A549 treated with DMSO at 1 μM for 4 hours (cell line): ENCODE data around the gene FBXL4. TPM values are rescaled to one million over a fixed set of nuclear protein-coding genes. Genes with fewer than 3 reads are reported as not detected.

Source experiments
- total RNA-seq: library from RNA; stranded (reverse); fragments of 200-300 nt; extraction: Qiagen RNA extraction; gene quantifications from 5 replicates; pipeline ENCODE4 v1.2.3, GENCODE V29; 2022; ENCODE audit warnings: low read depth

The FBXL4 gene
- 5.4 to 9.3 TPM (median 7.1 TPM) in 5 replicates for total RNA-seq

GRCh38 chr6:98947411-98948292 lies at the start of gene FBXL4:
Gene FBXL4 (minus strand): TSS chr6:98947946. CDS start chr6:98926988, 20,958 bp downstream.

DNA sequence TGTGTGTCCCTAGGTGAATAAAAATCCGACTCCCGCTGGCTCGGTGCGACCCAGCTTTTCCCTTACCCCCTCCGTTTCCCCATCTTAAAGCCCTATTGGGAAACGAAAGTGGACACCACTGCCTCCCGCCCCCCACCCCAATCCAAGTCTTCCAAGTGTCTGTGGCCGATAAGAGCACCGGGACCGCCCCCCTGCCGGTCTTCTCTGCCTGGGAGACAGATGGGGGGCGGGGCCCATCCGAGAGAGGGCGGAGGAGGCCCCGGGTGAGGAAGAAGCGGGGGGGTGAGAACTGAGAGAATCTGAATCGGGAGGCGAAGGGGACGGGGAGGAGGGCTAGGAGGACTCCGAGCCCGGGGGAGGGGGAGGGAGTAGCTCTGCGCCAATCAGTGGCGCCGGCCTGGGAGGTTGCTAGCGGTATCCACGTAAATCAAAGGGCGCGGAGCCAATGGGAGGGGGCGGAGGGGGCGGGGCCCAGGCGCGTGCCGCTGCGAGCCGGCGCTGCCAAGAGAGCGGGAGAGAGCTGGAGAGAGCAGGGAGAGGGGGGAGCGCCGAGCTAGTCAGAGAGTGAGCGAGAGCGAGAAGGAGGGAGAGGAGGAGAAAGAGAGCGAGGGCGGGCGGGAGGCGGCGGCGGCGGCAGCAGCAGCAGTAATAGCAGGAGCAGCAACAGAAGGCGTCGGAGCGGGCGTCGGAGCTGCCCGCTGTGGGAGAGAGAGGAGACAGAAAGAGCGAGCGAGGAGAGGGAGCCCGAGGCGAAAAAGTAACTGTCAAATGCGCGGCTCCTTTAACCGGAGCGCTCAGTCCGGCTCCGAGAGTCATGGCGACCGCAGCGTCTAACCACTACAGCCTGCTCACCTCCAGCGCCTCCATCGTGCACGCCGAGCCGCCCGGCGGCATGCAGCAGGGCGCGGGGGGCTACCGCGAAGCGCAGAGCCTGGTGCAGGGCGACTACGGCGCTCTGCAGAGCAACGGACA lies 113.4 kb downstream of the FBXL4 start, which contains the start of gene POU3F2:
POU3F2 (plus strand) TSS at position 515 of the 972 bp plus-strand sequence; CDS start at position 815, 300 bp downstream.

Other genes starting within 250 kb of the FBXL4 start
- 0.01 to 0.02 TPM in 2 of 5 replicates, not detected in the others for gene POU3F2, start 113.4 kb downstream of the FBXL4 start, total RNA-seq